ENCODE measurements around the gene TENM4.

The TENM4 gene

GRCh38 chr11:79382301-79383050, 58.4 kb downstream of the TENM4 start:
- Histone ChIP-seq H3K9me2 (replicated peaks; ENCODE audit: control insufficient read depth, low read length) (no peaks in the 10 kb centered on the region), H3K27ac (ENCODE audit: low read depth, low read length) (no peak overlapping the region), H4K20me1 (ENCODE audit: control insufficient read depth, insufficient read depth, low read depth, low read length) (no peaks in the 10 kb centered on the region), H3F3A (ENCODE audit: control insufficient read depth, insufficient read depth) (no peaks in the 10 kb centered on the region), H3K4me3 (ENCODE audit: low read length) (no peak overlapping the region), H3K27me3 (ENCODE audit: control insufficient read depth, low read length) (no peaks in the 10 kb centered on the region), H3K36me3 (ENCODE audit: control insufficient read depth, low read length) (no peaks in the 10 kb centered on the region), H3K79me2 (ENCODE audit: control insufficient read depth, low read length) (no peaks in the 10 kb centered on the region), H3K4me2 (ENCODE audit: low read length) (no peak overlapping the region), H3K4me1 (ENCODE audit: control insufficient read depth, low read length) (no peaks in the 10 kb centered on the region), H3K9me3 (ENCODE audit: control insufficient read depth, insufficient read depth, low read length) (no peaks in the 10 kb centered on the region)
- TF ChIP-seq EZH2phosphoT487 (IDR thresholded peaks at IDR 0.05; ENCODE audit: borderline replicate concordance, low read length), result no peak
- TF ChIP-seq CTCF (IDR thresholded peaks at IDR 0.05; ENCODE audit: low read depth, low read length, poor library complexity, severe bottlenecking), result no peak

GRCh38 chr11:79381036-79381435, 59.8 kb downstream of the TENM4 start:
- Histone ChIP-seq H3K79me2 (ENCODE audit: control insufficient read depth, low read length) (no peaks in the 10 kb centered on the region), H3K36me3 (ENCODE audit: control insufficient read depth, low read length) (no peaks in the 10 kb centered on the region), H3K4me2 (ENCODE audit: low read length) (no peak overlapping the region), H3K9me2 (replicated peaks; ENCODE audit: control insufficient read depth, low read length) (no peaks in the 10 kb centered on the region), H4K20me1 (ENCODE audit: control insufficient read depth, insufficient read depth, low read depth, low read length) (no peaks in the 10 kb centered on the region), H3K9me3 (ENCODE audit: control insufficient read depth, insufficient read depth, low read length) (no peaks in the 10 kb centered on the region), H3K4me1 (ENCODE audit: control insufficient read depth, low read length) (no peaks in the 10 kb centered on the region), H3K27ac (ENCODE audit: low read depth, low read length) (no peak overlapping the region), H3K27me3 (ENCODE audit: control insufficient read depth, low read length) (no peaks in the 10 kb centered on the region), H3F3A (ENCODE audit: control insufficient read depth, insufficient read depth) (no peaks in the 10 kb centered on the region), H3K4me3 (ENCODE audit: low read length) (no peak overlapping the region)
- TF ChIP-seq CTCF (IDR thresholded peaks at IDR 0.05; ENCODE audit: low read depth, low read length, poor library complexity, severe bottlenecking) (no peak), EZH2phosphoT487 (IDR thresholded peaks at IDR 0.05; ENCODE audit: borderline replicate concordance, low read length) (no peak)

GRCh38 chr11:79377406-79377805, 63.4 kb downstream of the TENM4 start:
- Histone ChIP-seq H3K27ac (ENCODE audit: low read depth, low read length) (no peak overlapping the region), H4K20me1 (ENCODE audit: control insufficient read depth, insufficient read depth, low read depth, low read length) (no peaks in the 10 kb centered on the region)
- TF ChIP-seq CTCF (IDR thresholded peaks at IDR 0.05; ENCODE audit: low read depth, low read length, poor library complexity, severe bottlenecking) (no peak), EZH2phosphoT487 (IDR thresholded peaks at IDR 0.05; ENCODE audit: borderline replicate concordance, low read length) (no peak)

More at GRCh38 chr11:79377406-79377805, 63.4 kb downstream of the TENM4 start:
- no peaks in the 10 kb centered on the region for H3F3A ChIP-seq (ENCODE audit: control insufficient read depth, insufficient read depth)
- no peaks in the 10 kb centered on the region for H3K4me1 ChIP-seq (ENCODE audit: control insufficient read depth, low read length)
- no peaks in the 10 kb centered on the region for H3K9me3 ChIP-seq (ENCODE audit: control insufficient read depth, insufficient read depth, low read length)
- no peaks in the 10 kb centered on the region for H3K36me3 ChIP-seq (ENCODE audit: control insufficient read depth, low read length)
- H3K79me2 ChIP-seq (ENCODE audit: control insufficient read depth, low read length), result no peaks in the 10 kb centered on the region
- H3K9me2 ChIP-seq (replicated peaks; ENCODE audit: control insufficient read depth, low read length), result no peaks in the 10 kb centered on the region
- H3K4me3 ChIP-seq (ENCODE audit: low read length), result no peak overlapping the region
- no peaks in the 10 kb centered on the region for H3K27me3 ChIP-seq (ENCODE audit: control insufficient read depth, low read length)
- H3K4me2 ChIP-seq (ENCODE audit: low read length), result no peak overlapping the region

Data from DOHH2 (cell line).